HTR-8/SVneo (cell line): ENCODE results near the gene TCN1.
"Not testable (repeated sequence)": the region's sequence is repeated elsewhere in the genome, so short reads cannot be mapped to it uniquely, and the experiment has no call there.

Experiments
- DNase-seq: peaks from one replicate; pipeline ENCODE4 v3.0.0; 2011; ENCODE audit warnings: low spot score, mixed read lengths; ENCODE audit not compliant: insufficient read length
- FAIRE-seq: peaks from 2 replicates; lab custom pipeline; 2011; peaks lifted over from hg19 to GRCh38; lab: Jason Lieb, UNC

The TCN1 gene

GRCh38 chr11:59859673-59860072 is 6.6 kb downstream of the TCN1 start:
- no peak for FAIRE-seq

DNA sequence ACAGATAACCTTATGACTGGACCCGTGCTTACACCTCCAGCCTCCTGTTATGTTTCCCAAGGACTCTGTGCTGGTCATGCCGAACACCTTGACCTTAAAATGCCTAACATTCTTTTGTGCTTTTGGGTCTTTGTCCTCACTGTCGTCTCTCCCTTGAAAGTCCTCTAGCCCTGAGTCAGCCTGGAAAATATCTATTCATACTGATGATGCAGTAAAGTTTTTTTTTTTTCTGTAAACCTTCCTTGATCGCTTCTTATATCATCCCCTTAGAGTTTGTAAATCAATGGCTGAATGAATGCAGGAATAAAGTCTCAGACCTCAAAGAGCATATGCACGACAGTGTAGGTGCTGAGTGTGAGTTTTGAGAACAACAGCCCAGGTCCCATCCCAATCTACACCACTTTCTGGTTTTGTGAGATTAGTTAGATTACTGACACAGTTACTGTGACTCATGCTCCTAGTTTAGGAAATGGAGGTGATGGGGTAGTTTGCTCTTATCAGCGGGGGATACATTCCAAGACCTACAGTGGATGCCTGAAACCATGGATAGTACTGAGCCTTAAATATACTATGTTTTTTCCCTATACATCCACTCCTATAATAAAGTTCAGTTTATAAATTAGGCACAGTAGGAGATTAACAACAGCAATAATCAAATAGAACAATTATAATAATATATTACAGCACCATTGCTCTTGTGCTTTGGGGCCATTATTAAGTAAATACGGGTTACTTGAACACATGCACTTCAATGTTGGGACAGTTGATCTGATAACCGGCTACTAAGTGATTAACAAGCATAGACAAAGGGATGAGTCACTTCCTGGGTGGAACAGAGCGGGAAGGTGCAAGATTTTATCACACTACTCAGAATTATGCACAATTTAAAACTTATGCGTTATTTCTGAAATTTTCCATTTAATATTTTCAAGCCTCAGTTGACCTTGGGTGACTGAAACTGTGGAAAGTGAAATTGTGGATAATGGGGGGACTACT is 8.6 kb downstream of the TCN1 start:
- DNase-seq (no peak), FAIRE-seq (no peak)

More at GRCh38 chr11:59859673-59860072, 6.6 kb downstream of the TCN1 start:
- DNase-seq, result no peak

DNA sequence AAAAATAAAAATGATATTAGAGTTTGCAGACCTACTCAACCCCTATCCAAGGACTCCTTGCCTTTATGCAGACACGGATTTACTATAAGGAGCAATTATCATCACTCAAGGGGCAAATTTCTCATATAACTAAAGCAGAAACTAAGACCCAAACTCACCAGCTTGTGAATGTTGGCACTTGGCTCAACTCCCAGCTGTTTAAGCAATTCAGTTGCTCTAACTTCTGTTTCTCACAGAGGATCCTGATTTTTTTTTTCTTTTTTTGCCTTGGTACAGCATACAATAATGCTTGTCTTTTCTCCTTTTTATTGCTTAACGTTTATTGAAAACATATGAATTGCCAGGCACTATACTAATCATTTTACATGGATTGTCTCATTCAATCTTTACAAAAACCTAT is 11.4 kb downstream of the TCN1 start:
- DNase-seq (no peak), FAIRE-seq (no peak)

DNA sequence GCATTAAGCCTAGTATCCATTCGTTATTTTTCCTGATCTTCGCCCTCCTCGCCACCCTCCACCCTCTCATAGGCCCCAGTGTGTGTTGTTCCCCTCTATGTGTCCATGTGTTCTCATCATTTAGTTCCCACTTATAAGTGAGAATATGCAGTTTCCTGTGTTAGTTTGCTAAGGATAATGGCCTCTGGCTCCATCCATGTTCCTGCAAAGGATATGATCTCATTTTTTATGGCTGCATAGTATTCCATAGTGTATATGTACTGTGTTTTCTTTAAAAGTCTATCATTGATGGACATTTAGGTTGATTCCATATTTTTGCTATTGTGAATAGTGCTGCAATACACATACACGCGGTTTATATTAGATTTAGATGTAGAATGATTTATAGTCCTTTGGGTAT is 14.9 kb downstream of the TCN1 start:
- DNase-seq, FAIRE-seq: not testable (repeated sequence)

DNA sequence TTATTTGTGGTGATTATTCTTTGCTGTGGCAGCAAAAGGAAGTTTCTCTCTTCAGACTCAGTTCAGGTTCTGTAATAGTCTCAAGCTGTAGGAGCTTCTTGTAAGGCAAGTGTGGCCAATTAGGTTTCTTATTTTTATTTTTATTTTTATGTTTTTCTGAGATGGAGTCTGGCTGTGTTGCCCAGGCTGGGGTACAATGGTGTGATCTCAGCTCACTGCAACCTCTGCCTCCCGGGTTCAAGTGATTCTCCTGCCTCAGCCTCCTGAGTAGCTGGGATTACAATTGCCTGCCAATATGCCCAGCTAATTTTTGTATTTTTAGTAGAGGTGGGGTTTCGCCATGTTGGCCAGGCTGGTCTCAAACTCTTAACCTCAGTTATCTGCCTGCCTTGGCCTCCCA is 16.7 kb downstream of the TCN1 start:
- FAIRE-seq, DNase-seq: not testable (repeated sequence)

- DNase-seq (no peak), FAIRE-seq (no peak)
These were observed 17.2 kb downstream of the TCN1 start for GRCh38 chr11:59849129-59849528.

- not testable (repeated sequence) for FAIRE-seq, DNase-seq
These were observed 17.8 kb downstream of the TCN1 start for GRCh38 chr11:59848439-59848838.

DNA sequence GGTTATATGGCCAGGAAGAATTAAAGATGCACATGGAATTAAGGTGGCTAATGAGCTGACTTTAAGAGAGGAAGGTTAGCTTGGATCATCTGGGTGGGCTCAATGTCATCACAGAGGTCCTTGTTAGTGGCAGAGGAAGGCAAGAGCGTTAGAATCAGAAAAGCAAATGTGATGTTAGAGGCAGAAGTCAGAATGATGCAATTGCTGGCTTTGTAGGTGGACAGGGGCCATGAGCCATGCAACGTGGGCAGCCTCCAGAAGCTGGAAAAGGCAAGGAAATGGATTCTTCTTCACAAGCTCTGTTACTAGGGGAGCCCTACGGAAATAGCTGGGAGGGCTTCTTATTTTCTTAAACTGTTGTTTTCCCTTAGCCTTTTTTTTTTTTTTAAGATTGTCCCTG is 18.7 kb downstream of the TCN1 start:
- DNase-seq (no peak), FAIRE-seq (no peak)

GRCh38 chr11:59846556-59846955 is 19.7 kb downstream of the TCN1 start:
- no peak for FAIRE-seq
- no peak for DNase-seq

DNA sequence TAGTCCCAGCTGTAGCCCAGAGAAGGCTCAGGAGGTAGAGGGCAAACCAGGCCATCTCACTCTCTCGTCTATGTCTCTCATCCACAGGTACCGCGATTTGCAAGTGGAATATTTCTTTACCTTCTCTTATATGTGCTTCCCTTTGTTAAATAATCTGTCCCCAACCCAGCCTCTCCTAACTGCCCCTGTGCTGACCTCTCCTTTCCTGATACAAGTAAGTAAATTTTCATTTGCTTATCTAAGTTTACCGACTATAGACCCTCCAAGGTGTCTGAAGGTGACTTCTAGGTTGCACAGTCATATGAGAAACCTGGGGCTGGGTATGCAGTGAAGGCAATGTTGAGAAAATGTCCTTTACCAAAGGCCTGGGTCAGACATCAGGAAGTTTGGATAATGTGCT is 20.9 kb downstream of the TCN1 start, which contains the start of gene CBLIF:
TSS of gene CBLIF (minus strand) at position 101 of the 400 bp plus-strand sequence. CDS start at position 55, 46 bp downstream.
- DNase-seq, result no peak
- no peak for FAIRE-seq

DNA sequence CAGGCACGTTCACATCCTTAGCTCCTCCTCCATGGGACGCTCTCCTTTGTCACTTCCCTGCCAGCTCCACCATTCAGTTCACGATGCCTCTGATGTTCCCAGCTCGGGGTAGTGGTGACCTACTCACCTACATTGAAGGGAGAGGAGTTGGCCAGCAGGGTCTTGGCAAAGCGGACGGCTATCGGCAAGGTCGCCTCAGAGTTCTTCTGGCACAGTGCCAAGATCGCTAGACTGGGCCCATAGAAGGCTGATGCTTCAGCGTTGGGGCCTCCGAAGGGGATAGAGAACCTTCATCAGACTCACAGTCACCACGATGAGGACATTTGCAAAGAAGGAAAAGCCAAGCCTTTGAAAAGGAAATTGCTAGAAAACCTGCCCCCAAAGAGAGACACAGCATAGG is 24.0 kb downstream of the TCN1 start:
- FAIRE-seq, result no peak
- no peak for DNase-seq

GRCh38 chr11:59841514-59841913 is 24.8 kb downstream of the TCN1 start:
- FAIRE-seq, result no peak
- no peak for DNase-seq

- DNase-seq, result no peak
- no peak for FAIRE-seq
These were observed 26.7 kb downstream of the TCN1 start for GRCh38 chr11:59839615-59840014.

- no peak for FAIRE-seq
- DNase-seq, result no peak
These were observed 32.7 kb downstream of the TCN1 start for GRCh38 chr11:59833602-59834001.

GRCh38 chr11:59829358-59829757 is 36.9 kb downstream of the TCN1 start:
- DNase-seq (no peak), FAIRE-seq (peak; percentile 44)

DNA sequence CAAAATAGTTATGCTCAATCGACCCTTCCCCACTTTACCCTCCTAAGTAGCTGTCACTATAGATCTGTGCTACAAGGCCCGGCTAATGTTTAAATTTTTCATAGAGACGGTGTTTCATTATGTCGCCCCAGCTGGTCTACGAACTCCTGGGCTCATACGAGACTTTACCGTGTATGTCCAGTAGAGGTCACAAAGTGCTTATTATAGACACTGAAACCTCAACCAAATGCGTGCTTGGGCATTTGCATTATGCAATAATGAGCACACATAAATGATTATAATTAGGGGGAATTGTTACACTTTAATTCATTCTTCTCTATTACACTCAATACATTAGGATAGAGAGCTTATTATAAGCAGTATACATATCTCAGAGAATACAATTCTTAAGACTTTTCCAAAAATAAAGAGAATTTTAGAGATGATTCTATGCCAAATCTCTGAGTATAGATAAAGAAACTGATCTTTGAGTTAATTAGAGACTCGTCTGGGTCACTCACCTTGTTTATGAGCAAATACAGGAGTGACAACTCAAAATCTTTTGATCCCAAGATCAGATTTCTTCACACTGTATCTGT is 43.2 kb downstream of the TCN1 start:
- FAIRE-seq, result no peak
- DNase-seq, result peak; percentile 40

- DNase-seq (no peak), FAIRE-seq (no peak)
These were observed 47.7 kb downstream of the TCN1 start for GRCh38 chr11:59818572-59818971.

DNA sequence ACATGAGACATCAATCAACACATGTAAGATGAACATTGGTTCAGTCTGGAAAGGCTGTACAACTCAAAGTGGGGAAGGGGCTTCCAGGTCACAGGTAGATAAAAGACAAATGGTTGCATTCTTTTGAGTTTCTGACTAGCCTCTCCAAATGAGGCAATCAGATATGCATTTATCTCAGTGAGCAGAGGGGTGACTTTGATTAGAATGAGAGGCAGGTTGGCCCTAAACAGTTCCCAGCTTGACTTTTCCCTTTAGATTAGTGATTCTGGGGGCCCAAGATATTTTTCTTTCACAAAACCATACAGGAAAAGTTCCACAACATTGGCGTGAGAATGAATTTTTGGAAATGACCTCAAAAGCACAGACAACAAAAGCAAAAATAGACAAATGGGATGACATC is 49.9 kb downstream of the TCN1 start:
- not testable (repeated sequence) for FAIRE-seq, DNase-seq

- FAIRE-seq, result no peak
- DNase-seq, result no peak
These were observed 50.5 kb downstream of the TCN1 start for GRCh38 chr11:59815754-59816153.

DNA sequence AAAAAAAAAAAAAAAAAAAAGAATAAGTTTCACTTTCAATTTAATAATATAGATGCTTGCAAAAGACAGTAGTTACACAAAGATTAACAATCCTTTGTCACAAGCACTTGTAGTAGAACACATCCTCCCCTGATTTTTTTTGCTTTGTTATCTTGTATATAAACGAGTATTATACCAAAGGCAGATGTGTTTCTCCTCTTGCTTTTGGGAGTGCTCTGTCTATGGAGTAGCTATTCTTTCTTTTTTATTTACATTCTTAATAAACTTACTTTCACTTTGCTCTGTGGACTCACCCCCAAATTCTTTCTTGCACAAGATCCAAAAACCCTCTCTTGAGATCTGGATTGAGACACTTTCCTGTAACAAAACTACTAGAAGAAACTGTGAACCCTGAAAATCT is 52.3 kb downstream of the TCN1 start:
- DNase-seq (no peak), FAIRE-seq (no peak)

DNA sequence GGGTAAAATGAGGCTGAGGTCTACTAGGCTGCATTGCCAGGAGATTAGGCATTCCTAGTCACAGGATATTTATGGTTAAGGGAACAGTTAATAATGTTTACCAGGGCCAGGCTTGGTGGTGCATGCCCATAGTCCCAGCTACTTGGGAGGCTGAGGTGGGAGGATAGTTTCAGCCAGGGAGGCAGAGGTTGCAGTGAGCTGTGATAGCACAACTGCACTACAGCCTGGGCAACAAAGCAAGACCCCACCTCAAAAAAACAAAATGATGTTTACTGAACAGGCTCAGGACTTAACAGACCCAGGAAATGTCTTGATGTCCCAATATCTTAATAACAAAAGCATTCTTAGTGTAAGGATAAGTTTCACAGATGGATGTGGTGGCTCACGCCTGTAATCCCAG is 52.9 kb downstream of the TCN1 start:
- FAIRE-seq, result no peak
- DNase-seq, result no peak
